Esophagus squamous epithelium (tissue), 5 donors: ENCODE results near the gene RNF220. TPM values are rescaled to one million over a fixed set of nuclear protein-coding genes. Genes with fewer than 3 reads are reported as not detected.

Source experiments
- DNase-seq: peaks from one replicate; lab custom pipeline; 2025; lab: John Stamatoyannopoulos, UW
- H3K27ac ChIP-seq, 4 donors: fragments of 200-600 bp; sonication (generic); one replicate each; pipeline ENCODE4 v1.5.1; 2016 to 2019; ENCODE audit warnings: mild to moderate bottlenecking in 1 of 4
- H3K27me3 ChIP-seq, 4 donors: fragments of 200-600 bp; sonication (generic); 1 replicate in 3 of 4; 2 replicates in 1 of 4; pipeline versions ENCODE4 v1.5.1 to v1.6.0; 2017 to 2021; ENCODE audit warnings: antibody characterized with exemption in 1 of 4
- H3K36me3 ChIP-seq, 3 donors: fragments of 200-600 bp; sonication (generic); one replicate each; pipeline ENCODE4 v1.5.1; 2016 to 2019
- H3K4me1 ChIP-seq, 3 donors: fragments of 200-600 bp; sonication (generic); one replicate each; pipeline ENCODE4 v1.5.1; 2017 to 2019
- H3K4me3 ChIP-seq, 4 donors: fragments of 200-600 bp; sonication (generic); 1 replicate in 3 of 4; 2 replicates in 1 of 4; pipeline ENCODE4 v1.5.1; 2016 to 2019; ENCODE audit warnings: mild to moderate bottlenecking in 2 of 4, moderate library complexity in 1 of 4
- H3K9me3 ChIP-seq, 3 donors: fragments of 200-600 bp; sonication (generic); one replicate each; pipeline ENCODE4 v1.5.1; 2016 to 2019
- POLR2A ChIP-seq, 4 donors: fragments of 450-650 bp; IDR thresholded peaks; one replicate each; pipeline ENCODE4 v1.6.1; 2017; ENCODE audit warnings: antibody characterized with exemption in 4 of 4, mild to moderate bottlenecking in 4 of 4, moderate library complexity in 3 of 4
- WGBS, 2 donors: methylation state at CpG; one replicate each; pipeline ENCODE4 v1.1.5; 2018; 5-methylcytosine and 5-hydroxymethylcytosine counted together
- intact Hi-C: fragments of 100-400 bp; cut with DNase I; formaldehyde crosslinking; loops from one replicate; pipeline ENCODE4 v1.15.0; 2022
- total RNA-seq, 4 donors: library from RNA; depleted of rRNA; stranded (reverse); fragments of >200 nt; gene quantifications; one replicate each; pipeline ENCODE4 v1.1.0, GENCODE V29; 2016
- TF ChIP-seq, protein P1 (sequence below), 6 experiments: fragments of 450-650 bp in 4 of 6; fragments of 200-600 bp in 2 of 6; sonication (generic) in 2 of 6; IDR thresholded peaks; one replicate each; pipeline ENCODE4 v1.5.1; 2016 to 2019; ENCODE audit warnings: antibody characterized with exemption in 6 of 6, mild to moderate bottlenecking in 4 of 6, moderate library complexity in 4 of 6
- donor health status: DM: yes; HTN: yes; CAD: no.

Gene RNF220
- total RNA-seq, 4 donors from 2014 or later: 44.8 to 111 (median 60.3) TPM

DNA sequence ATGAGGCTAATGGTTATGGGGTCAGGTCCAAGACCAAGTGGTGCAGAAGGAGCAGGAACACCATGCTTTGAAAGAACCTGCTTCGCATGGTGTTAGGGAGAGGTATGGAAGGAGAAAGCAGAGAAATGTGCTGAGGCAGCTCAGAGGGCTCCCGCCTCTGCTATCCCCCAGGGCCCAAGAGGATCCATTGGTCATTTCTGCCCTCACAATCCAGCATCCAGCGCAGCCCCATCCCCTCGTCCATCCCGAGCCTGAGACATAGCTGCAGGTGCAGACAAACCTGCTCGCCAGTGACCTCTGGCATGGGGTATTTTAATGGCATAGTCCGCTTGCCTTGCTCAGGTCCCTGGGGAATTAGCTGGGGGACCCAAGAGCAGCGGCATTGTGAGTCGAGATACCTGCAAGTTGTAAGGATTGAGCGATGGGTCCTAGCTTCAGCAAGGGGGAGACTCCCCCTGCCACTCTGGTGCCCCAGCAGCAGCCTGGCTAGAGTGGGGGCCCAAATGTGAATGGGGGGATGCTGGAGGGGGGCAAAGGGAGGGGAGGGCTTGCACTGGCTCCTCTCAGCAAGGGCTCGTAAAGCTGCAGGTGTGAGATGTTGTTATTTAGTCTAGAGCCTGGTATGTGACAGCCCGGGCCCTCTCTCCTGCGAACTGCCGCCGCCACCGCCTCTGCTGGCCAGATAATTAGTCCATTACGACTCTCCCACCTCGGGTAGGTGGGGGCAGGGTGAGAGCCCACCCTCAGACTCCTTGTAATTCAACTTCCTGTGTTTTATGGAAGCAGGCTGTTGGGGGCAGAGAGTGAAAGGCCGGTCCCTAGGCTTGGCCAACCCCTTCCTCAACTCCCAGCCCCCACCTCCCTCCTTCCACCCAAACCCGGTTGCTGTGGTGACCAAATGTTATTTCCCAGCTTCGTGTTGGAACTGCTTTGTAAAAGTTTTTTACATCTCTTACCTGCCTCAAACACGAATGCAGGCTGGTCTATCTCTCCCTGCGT, 118.8 kb downstream of the RNF220 start:
- DNase-seq: no peak
- H3K9me3 ChIP-seq: no peaks in the 10 kb centered on the region
- WGBS, 2 donors: 65 to 69% methylated on average over 17 to 19 of the region's 23 CpGs
- peaks cover 0 to 42% (median 0%) of the 10 kb centered on the region in 4 donors for H3K27me3 ChIP-seq
- no peaks in the 10 kb centered on the region for H3K4me1 ChIP-seq
- intact Hi-C loops: no loop called here
- no peak overlapping the region for H3K4me3 ChIP-seq
- no peaks in the 10 kb centered on the region for H3K36me3 ChIP-seq
- TF ChIP-seq POLR2A (IDR thresholded peaks at IDR 0.05): no peak
- TF ChIP-seq, protein P1, sequence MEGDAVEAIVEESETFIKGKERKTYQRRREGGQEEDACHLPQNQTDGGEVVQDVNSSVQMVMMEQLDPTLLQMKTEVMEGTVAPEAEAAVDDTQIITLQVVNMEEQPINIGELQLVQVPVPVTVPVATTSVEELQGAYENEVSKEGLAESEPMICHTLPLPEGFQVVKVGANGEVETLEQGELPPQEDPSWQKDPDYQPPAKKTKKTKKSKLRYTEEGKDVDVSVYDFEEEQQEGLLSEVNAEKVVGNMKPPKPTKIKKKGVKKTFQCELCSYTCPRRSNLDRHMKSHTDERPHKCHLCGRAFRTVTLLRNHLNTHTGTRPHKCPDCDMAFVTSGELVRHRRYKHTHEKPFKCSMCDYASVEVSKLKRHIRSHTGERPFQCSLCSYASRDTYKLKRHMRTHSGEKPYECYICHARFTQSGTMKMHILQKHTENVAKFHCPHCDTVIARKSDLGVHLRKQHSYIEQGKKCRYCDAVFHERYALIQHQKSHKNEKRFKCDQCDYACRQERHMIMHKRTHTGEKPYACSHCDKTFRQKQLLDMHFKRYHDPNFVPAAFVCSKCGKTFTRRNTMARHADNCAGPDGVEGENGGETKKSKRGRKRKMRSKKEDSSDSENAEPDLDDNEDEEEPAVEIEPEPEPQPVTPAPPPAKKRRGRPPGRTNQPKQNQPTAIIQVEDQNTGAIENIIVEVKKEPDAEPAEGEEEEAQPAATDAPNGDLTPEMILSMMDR (IDR thresholded peaks at IDR 0.05): no peak
- H3K27ac ChIP-seq: no peak overlapping the region

DNA sequence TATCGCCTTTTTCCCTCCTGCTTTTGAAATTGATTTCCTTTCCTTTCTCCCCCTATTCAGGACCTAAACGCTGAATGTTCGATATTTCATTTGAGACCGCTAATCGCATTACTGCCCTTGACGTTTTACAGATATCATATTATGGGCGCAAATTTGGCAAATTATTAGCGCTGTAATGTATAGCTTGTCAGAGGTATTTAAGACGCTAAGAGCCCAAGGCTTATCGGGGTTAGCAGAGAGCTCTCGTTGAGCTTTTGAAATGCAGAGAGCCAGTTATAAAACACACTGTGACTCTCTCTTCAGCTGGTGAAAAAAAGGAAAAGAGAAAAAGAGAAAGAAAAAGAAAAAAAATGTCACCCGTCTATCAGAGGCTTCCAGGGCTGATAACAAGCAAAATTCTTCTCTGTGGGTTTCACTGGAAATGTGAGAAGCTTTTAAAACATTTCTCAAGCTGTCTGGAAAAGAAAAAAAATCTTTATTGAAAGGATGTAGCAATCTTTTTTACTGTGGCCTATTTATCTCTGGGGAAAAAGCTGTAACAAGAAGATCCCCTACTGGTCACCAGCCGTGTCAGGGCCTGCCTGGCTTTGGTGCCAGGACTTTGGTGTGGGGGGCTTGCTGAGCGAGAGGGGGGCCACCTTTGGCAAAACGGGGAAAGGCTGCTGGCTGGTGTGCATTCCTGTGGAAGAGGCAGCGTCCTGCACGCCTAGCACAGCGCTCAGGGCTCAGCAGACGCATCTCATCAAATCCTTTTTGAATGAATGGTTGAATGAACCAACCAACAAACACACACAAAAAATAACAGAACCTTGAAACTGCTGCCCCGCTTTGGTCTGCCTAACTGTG, 119.8 kb downstream of the RNF220 start:
- Histone ChIP-seq H3K27me3 (peaks cover 0 to 37% (median 0%) of the 10 kb centered on the region in 4 donors), H3K4me3 (no peak overlapping the region), H3K36me3 (no peaks in the 10 kb centered on the region), H3K4me1 (no peaks in the 10 kb centered on the region), H3K27ac (no peak overlapping the region), H3K9me3 (no peaks in the 10 kb centered on the region)
- TF ChIP-seq, protein P1 (IDR thresholded peaks at IDR 0.05): no peak
- no peak for TF ChIP-seq POLR2A (IDR thresholded peaks at IDR 0.05)
- 51 to 56% methylated on average over 19 to 20 of the region's 20 CpGs for WGBS, 2 donors
- intact Hi-C loops: no loop called here
- DNase-seq: no peak

DNA sequence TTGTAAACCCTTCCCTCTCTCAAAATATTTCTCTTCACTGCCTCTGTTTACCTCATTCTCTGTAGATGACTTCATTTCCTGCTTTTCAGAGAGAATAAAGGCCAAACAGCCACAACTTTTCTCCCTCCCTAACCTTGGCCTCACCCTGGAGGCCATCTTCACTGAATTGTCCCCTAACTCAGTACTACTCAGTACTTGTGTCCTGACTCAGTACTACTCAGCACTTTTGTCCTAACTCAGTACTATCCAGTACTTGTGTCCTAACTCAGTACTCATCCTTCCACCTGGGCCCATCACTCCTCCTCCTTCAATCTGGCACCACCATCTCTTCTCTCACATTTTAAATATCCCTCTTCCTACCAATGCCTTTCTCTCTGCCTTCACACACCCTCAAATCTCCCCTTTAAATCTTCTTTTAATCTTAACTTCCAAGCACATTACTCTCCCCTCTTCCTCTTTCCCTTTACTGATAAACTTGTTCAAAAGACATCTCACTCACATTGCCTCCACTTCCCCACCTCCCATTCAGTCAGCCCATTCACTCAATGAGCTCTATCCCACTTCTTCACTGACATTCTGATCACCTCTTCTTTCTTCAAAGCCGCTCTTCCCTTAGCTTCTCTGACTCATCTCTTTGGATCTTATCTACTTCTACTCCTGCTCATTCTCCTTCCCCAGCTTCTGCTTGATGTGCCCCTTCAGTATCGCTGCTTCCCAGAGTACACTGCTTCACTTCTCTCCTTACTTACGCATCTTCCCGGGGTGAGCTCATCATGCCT, 121.4 kb downstream of the RNF220 start:
- WGBS, 2 donors: 90% methylated on average over 4 of the region's 4 CpGs
- no peak for DNase-seq
- Histone ChIP-seq H3K9me3 (no peaks in the 10 kb centered on the region), H3K27me3 (peaks cover 0 to 34% (median 0%) of the 10 kb centered on the region in 4 donors), H3K36me3 (no peaks in the 10 kb centered on the region), H3K27ac (no peak overlapping the region), H3K4me3 (no peak overlapping the region), H3K4me1 (no peaks in the 10 kb centered on the region)
- intact Hi-C loops: no loop called here
- TF ChIP-seq, protein P1 (IDR thresholded peaks at IDR 0.05): no peak
- TF ChIP-seq POLR2A (IDR thresholded peaks at IDR 0.05): no peak

DNA sequence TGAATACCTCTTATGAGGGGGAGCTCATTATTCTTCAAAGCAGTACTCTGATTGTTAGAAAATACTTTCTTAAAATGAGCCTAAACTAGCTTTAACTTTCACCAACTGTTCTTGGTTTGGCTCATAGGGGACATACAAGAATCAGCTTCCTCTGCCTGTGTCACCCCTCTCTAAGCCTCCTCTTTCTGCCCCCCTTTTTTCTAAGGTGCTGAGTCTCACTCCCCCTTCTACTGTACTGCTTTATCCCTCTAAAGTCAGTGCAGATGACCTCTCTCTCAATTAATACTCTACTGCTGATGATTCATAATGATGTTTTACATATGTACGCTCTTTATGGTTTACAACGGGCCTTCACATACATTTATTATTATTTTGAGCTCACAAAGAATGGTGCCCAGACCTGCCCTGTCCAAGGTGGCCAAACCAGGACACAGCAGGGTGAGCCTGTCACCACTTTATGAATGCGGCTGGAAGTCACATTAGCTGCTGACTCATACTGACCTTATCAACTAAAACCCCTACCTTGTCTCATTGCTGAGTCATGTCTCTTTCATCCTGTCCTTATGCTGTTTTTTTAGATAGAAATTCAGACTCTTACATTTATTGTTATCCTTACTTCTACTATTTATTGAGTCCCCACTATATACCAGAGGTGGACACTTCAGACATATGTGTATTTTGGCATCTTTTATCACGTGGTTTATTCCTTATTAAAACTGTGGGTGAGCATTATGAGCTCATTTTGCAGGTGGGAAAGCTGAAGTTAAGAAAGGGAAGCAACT, 126.9 kb downstream of the RNF220 start:
- WGBS, 2 donors: 25 to 40% methylated on average over 4 of the region's 4 CpGs
- Histone ChIP-seq H3K27ac (no peak overlapping the region), H3K4me3 (no peak overlapping the region), H3K36me3 (no peaks in the 10 kb centered on the region), H3K4me1 (no peaks in the 10 kb centered on the region), H3K9me3 (no peaks in the 10 kb centered on the region), H3K27me3 (peaks cover 0 to 4% (median 0%) of the 10 kb centered on the region in 4 donors)
- intact Hi-C loops: no loop called here
- TF ChIP-seq, protein P1 (IDR thresholded peaks at IDR 0.05): no peak
- no peak for TF ChIP-seq POLR2A (IDR thresholded peaks at IDR 0.05)
- no peak for DNase-seq
